GM19463 (cell line): Measurements from ENCODE around the gene FAM13A.
"Not testable (repeated sequence)": the region's sequence is repeated elsewhere in the genome, so short reads cannot be mapped to it uniquely, and the experiment has no call there.

Experiments
- ATAC-seq: cut with Tn5 transposase; IDR thresholded peaks from one replicate; pipeline ENCODE4 v1.9.1; 2021; ENCODE audit warnings: mild to moderate bottlenecking, moderate library complexity; ENCODE audit not compliant: unreplicated experiment

The FAM13A gene

GRCh38 chr4:89044147-89044900 lies 12.7 kb downstream of the FAM13A start:
- ATAC-seq, result no peak

GRCh38 chr4:89042055-89042454 lies 14.9 kb downstream of the FAM13A start:
- no peak for ATAC-seq

GRCh38 chr4:89039730-89040338 lies 17.2 kb downstream of the FAM13A start:
- ATAC-seq, result no peak

GRCh38 chr4:89036535-89036934 lies 20.4 kb downstream of the FAM13A start:
- no peak for ATAC-seq

- ATAC-seq, result no peak
These were observed 25.7 kb downstream of the FAM13A start for GRCh38 chr4:89031272-89031671.

GRCh38 chr4:89029591-89029990 lies 27.4 kb downstream of the FAM13A start:
- no peak for ATAC-seq

GRCh38 chr4:89026542-89026941 lies 30.4 kb downstream of the FAM13A start:
- no peak for ATAC-seq

- peak; percentile 93 for ATAC-seq
These were observed 32.8 kb downstream of the FAM13A start for GRCh38 chr4:89024051-89024675.

GRCh38 chr4:89023140-89023539 lies 33.8 kb downstream of the FAM13A start:
- no peak for ATAC-seq

GRCh38 chr4:89022426-89023128 lies 34.4 kb downstream of the FAM13A start:
- ATAC-seq, result no peak

GRCh38 chr4:89021684-89022083 lies 35.3 kb downstream of the FAM13A start:
- no peak for ATAC-seq

GRCh38 chr4:89021062-89021461 lies 35.9 kb downstream of the FAM13A start:
- ATAC-seq, result no peak

- ATAC-seq, result not testable (repeated sequence)
These were observed 42.1 kb downstream of the FAM13A start for GRCh38 chr4:89014897-89015296.

- no peak for ATAC-seq
These were observed 47.1 kb downstream of the FAM13A start for GRCh38 chr4:89009761-89010369.

GRCh38 chr4:89009115-89009514 lies 47.9 kb downstream of the FAM13A start:
- peak; percentile 88 for ATAC-seq

- no peak for ATAC-seq
These were observed 48.8 kb downstream of the FAM13A start for GRCh38 chr4:89008166-89008565.

- ATAC-seq, result no peak
These were observed 49.5 kb downstream of the FAM13A start for GRCh38 chr4:89007338-89007939.

GRCh38 chr4:89006307-89006706 lies 50.7 kb downstream of the FAM13A start:
- ATAC-seq, result no peak

GRCh38 chr4:89005066-89005465 lies 51.9 kb downstream of the FAM13A start:
- not testable (repeated sequence) for ATAC-seq

- ATAC-seq, result no peak
These were observed 55.1 kb downstream of the FAM13A start for GRCh38 chr4:89001647-89002445.
